Prostate gland (tissue), 2 donors: Measurements from ENCODE around the gene MTIF2.
"Not testable (repeated sequence)": the region's sequence is repeated elsewhere in the genome, so short reads cannot be mapped to it uniquely, and the experiment has no call there.

ENCODE experiments used
- POLR2A ChIP-seq: fragments of 450-650 bp; IDR thresholded peaks from one replicate; pipeline ENCODE4 v1.6.1; 2016; ENCODE audit warnings: antibody characterized with exemption, mild to moderate bottlenecking
- POLR2AphosphoS5 ChIP-seq: sonication (generic); formaldehyde crosslinking; IDR thresholded peaks from one replicate; pipeline ENCODE4 v1.6.1; 2017; ENCODE audit warnings: antibody characterized with exemption
- TF ChIP-seq, protein P1 (sequence below), 4 experiments: fragments of 200-600 bp in 2 of 4; fragments of 450-650 bp in 2 of 4; sonication (generic) in 2 of 4; IDR thresholded peaks; 1 replicate in 3 of 4; 2 replicates in 1 of 4; pipeline ENCODE4 v1.5.1; 2016 to 2019; ENCODE audit warnings: antibody characterized with exemption in 4 of 4, mild to moderate bottlenecking in 2 of 4, moderate library complexity in 2 of 4

GRCh38 chr2:55280851-55281546 lies 12.0 kb upstream of the MTIF2 start:
- TF ChIP-seq, protein P1, sequence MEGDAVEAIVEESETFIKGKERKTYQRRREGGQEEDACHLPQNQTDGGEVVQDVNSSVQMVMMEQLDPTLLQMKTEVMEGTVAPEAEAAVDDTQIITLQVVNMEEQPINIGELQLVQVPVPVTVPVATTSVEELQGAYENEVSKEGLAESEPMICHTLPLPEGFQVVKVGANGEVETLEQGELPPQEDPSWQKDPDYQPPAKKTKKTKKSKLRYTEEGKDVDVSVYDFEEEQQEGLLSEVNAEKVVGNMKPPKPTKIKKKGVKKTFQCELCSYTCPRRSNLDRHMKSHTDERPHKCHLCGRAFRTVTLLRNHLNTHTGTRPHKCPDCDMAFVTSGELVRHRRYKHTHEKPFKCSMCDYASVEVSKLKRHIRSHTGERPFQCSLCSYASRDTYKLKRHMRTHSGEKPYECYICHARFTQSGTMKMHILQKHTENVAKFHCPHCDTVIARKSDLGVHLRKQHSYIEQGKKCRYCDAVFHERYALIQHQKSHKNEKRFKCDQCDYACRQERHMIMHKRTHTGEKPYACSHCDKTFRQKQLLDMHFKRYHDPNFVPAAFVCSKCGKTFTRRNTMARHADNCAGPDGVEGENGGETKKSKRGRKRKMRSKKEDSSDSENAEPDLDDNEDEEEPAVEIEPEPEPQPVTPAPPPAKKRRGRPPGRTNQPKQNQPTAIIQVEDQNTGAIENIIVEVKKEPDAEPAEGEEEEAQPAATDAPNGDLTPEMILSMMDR (IDR thresholded peaks at IDR 0.05), result not testable (repeated sequence)
- TF ChIP-seq POLR2A, POLR2AphosphoS5: not testable (repeated sequence)
